Measurements from ENCODE around the gene EXOC6. TPM values are rescaled to one million over a fixed set of nuclear protein-coding genes. Genes with fewer than 3 reads are reported as not detected.

The EXOC6 gene
- total RNA-seq, 1 donor from 2014 or later: 9.0 TPM

DNA sequence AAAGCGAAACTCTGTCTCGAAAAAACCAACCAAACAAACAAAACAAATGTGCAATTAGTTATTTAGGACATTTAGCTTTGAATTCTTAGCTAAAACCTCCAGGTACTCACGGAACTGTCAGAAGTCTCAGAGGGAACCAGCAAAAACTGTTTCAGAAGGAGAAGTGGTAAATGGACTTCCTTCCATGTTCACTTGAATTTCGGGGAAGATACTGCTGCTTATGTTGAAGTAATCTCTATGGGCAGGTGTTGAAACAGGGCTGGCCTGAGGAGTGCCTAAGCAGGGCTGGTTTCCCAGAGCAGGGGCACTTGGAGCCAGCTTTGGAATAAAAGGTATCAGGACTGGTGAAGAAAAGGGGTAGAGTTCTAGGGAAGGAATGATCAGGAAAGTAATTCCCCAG is 2.4 kb upstream of the EXOC6 start:
- no peak for DNase-seq (ENCODE audit: extremely low spot score, unreplicated experiment)
- H3K27ac Mint-ChIP-seq: no peak overlapping the region

DNA sequence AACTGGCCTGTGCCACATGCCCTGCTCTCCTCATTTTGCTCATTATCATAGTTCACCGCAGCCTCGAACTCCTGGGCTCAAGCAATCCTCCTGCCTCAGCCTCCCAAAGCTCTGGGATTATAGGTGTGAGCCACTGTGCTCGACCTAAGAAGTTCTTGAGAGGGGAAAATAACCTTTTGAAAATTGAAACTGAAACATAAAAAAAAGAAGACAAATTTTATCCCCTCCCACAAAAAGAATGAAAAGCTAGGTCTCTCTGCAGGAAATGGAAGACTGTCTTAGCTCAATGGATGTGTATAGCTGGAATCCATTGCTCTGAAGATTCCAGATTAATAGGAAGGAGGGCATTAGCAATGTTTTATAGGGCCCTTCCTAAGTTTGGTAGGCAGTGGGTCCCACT is 2.0 kb upstream of the EXOC6 start:
- TF ChIP-seq, protein P1, sequence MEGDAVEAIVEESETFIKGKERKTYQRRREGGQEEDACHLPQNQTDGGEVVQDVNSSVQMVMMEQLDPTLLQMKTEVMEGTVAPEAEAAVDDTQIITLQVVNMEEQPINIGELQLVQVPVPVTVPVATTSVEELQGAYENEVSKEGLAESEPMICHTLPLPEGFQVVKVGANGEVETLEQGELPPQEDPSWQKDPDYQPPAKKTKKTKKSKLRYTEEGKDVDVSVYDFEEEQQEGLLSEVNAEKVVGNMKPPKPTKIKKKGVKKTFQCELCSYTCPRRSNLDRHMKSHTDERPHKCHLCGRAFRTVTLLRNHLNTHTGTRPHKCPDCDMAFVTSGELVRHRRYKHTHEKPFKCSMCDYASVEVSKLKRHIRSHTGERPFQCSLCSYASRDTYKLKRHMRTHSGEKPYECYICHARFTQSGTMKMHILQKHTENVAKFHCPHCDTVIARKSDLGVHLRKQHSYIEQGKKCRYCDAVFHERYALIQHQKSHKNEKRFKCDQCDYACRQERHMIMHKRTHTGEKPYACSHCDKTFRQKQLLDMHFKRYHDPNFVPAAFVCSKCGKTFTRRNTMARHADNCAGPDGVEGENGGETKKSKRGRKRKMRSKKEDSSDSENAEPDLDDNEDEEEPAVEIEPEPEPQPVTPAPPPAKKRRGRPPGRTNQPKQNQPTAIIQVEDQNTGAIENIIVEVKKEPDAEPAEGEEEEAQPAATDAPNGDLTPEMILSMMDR (conservative IDR thresholded peaks at IDR 0.05): no peak
- no peaks in the 10 kb centered on the region for H3K36me3 Mint-ChIP-seq
- no peak for DNase-seq (ENCODE audit: extremely low spot score, unreplicated experiment)
- peak overlapping the region; percentile 95 for H3K27ac Mint-ChIP-seq
- H3K27me3 Mint-ChIP-seq: peaks cover 28% of the 10 kb centered on the region
- no peaks in the 10 kb centered on the region for H3K9me3 Mint-ChIP-seq
- H3K4me1 Mint-ChIP-seq (ENCODE audit: unreplicated experiment): peaks cover 14% of the 10 kb centered on the region
- peak overlapping the region; percentile 94 for H3K4me3 Mint-ChIP-seq

More for the DNA sequence above, 2.4 kb upstream of the EXOC6 start:
- peaks cover 28% of the 10 kb centered on the region for H3K27me3 Mint-ChIP-seq
- H3K36me3 Mint-ChIP-seq: no peaks in the 10 kb centered on the region
- TF ChIP-seq, protein P1 (conservative IDR thresholded peaks at IDR 0.05): no peak
- no peaks in the 10 kb centered on the region for H3K9me3 Mint-ChIP-seq
- peaks cover 14% of the 10 kb centered on the region for H3K4me1 Mint-ChIP-seq (ENCODE audit: unreplicated experiment)
- H3K4me3 Mint-ChIP-seq: no peak overlapping the region

DNA sequence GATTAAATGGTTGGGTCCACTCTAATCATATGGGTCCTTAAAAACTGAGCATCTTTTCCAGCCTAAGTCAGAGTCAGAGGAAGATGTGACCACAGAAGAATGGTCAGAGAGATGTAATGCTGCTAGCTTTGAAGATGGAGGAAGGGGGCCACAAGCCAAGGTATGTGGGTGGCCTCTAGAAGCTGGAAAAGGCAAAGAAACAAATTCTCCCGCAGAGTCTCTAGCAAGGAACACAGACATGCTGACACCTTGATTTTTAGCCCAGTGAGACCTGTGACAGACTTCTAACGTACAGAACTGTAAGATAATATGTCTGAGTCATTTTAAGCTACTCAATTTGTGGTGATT is 1.5 kb upstream of the EXOC6 start:
- H3K9me3 Mint-ChIP-seq: no peaks in the 10 kb centered on the region
- no peak for DNase-seq (ENCODE audit: extremely low spot score, unreplicated experiment)
- H3K27ac Mint-ChIP-seq: peak overlapping the region; percentile 95
- H3K4me1 Mint-ChIP-seq (ENCODE audit: unreplicated experiment): peaks cover 14% of the 10 kb centered on the region
- H3K36me3 Mint-ChIP-seq: no peaks in the 10 kb centered on the region
- H3K4me3 Mint-ChIP-seq: peak overlapping the region; percentile 94
- peaks cover 28% of the 10 kb centered on the region for H3K27me3 Mint-ChIP-seq
- TF ChIP-seq, protein P1 (conservative IDR thresholded peaks at IDR 0.05): no peak

DNA sequence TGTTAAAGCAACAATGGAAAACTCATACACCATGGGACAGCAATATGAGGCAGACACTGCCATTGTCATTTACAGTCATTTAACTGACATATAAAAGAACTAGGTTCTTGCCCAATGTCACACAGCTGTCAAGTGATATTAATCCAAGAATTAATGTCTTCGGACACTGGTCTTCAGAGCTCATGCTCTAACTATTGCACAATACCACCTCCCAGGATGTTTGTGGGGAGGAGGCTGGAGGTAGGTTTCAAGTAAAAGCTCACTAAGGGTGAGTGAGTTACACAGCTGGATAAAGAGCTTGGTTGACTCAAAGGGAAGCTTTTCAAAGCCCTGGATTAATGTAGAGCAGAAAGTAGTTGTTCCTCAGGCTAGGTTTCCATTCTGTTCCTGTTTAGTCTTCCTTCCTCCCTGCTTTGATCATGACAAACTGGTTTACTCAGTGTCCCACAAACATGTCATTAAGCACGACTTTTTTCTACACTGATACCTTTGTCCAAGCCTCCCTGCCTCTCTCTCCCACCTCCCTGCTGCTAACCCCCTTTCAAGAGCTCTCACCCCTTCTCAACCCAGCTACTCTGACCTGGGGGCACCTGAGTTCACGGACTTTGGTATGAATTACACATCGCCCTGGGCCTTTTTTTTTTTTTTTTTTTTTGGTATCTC is 987 bp upstream of the EXOC6 start:
- Mint-ChIP-seq H3K4me1 (ENCODE audit: unreplicated experiment) (peaks cover 14% of the 10 kb centered on the region), H3K36me3 (no peaks in the 10 kb centered on the region), H3K9me3 (no peaks in the 10 kb centered on the region), H3K27ac (peak overlapping the region; percentile 95), H3K27me3 (peaks cover 28% of the 10 kb centered on the region), H3K4me3 (peak overlapping the region; percentile 94)
- no peak for DNase-seq (ENCODE audit: extremely low spot score, unreplicated experiment)
- TF ChIP-seq, protein P1 (conservative IDR thresholded peaks at IDR 0.05): no peak

- DNase-seq (ENCODE audit: extremely low spot score, unreplicated experiment): no peak
- Mint-ChIP-seq H3K27ac (peak overlapping the region; percentile 95), H3K4me1 (ENCODE audit: unreplicated experiment) (peaks cover 11% of the 10 kb centered on the region), H3K27me3 (peaks cover 27% of the 10 kb centered on the region), H3K9me3 (no peaks in the 10 kb centered on the region), H3K36me3 (no peaks in the 10 kb centered on the region), H3K4me3 (peak overlapping the region; percentile 94)
- TF ChIP-seq, protein P1 (conservative IDR thresholded peaks at IDR 0.05): no peak
Measured at GRCh38 chr10:92848037-92848440, 281 bp upstream of the EXOC6 start.

GRCh38 chr10:92849234-92849525 is 860 bp downstream of the EXOC6 start:
- peak overlapping the region; percentile 89 for H3K4me3 Mint-ChIP-seq
- DNase-seq (ENCODE audit: extremely low spot score, unreplicated experiment): no peak
- H3K4me1 Mint-ChIP-seq (ENCODE audit: unreplicated experiment): peaks cover 8% of the 10 kb centered on the region
- no peaks in the 10 kb centered on the region for H3K36me3 Mint-ChIP-seq
- TF ChIP-seq, protein P1 (conservative IDR thresholded peaks at IDR 0.05): no peak
- H3K27ac Mint-ChIP-seq: peak overlapping the region; percentile 60
- no peaks in the 10 kb centered on the region for H3K9me3 Mint-ChIP-seq
- H3K27me3 Mint-ChIP-seq: peaks cover 24% of the 10 kb centered on the region
